Ureter (tissue), 1 donor: ENCODE measurements around the gene SLIT3. TPM values are rescaled to one million over a fixed set of nuclear protein-coding genes. Genes with fewer than 3 reads are reported as not detected.

Experiments used
- DNase-seq: peaks from one replicate; pipeline ENCODE4 v3.0.0-alpha.2; 2020; ENCODE audit warnings: low spot score
- total RNA-seq: library from RNA; stranded (reverse); gene quantifications from one replicate; pipeline ENCODE4 v1.2.4, GENCODE V29; 2023
- donor health status: DM: yes; HTN: yes; CAD: no.

The SLIT3 gene
- total RNA-seq, 1 donor from 2014 or later: 67.0 TPM

- DNase-seq: no peak
Observed at GRCh38 chr5:169265888-169266287, 35.1 kb downstream of the SLIT3 start.

GRCh38 chr5:169263591-169263990 is 37.3 kb downstream of the SLIT3 start:
- DNase-seq: no peak

GRCh38 chr5:169260896-169261569 is 39.9 kb downstream of the SLIT3 start:
- no peak for DNase-seq

- peak; percentile 12 for DNase-seq
Observed at GRCh38 chr5:169258372-169259000, 42.5 kb downstream of the SLIT3 start.

- DNase-seq: no peak
Observed at GRCh38 chr5:169256191-169256590, 44.7 kb downstream of the SLIT3 start.

- DNase-seq: no peak
Observed at GRCh38 chr5:169253071-169253470, 47.9 kb downstream of the SLIT3 start.

GRCh38 chr5:169251333-169252084 is 49.4 kb downstream of the SLIT3 start:
- DNase-seq: no peak

GRCh38 chr5:169250887-169251286 is 50.1 kb downstream of the SLIT3 start:
- DNase-seq: no peak

- DNase-seq: no peak
Observed at GRCh38 chr5:169248996-169249395, 51.9 kb downstream of the SLIT3 start.

- DNase-seq: no peak
Observed at GRCh38 chr5:169248550-169248949, 52.4 kb downstream of the SLIT3 start.

GRCh38 chr5:169244812-169245211 is 56.1 kb downstream of the SLIT3 start:
- no peak for DNase-seq

GRCh38 chr5:169243651-169244422 is 57.1 kb downstream of the SLIT3 start:
- DNase-seq: no peak

GRCh38 chr5:169242849-169243186 is 58.1 kb downstream of the SLIT3 start:
- DNase-seq: no peak

- DNase-seq: no peak
Observed at GRCh38 chr5:169242175-169242848, 58.6 kb downstream of the SLIT3 start.

GRCh38 chr5:169229342-169229892 is 71.5 kb downstream of the SLIT3 start:
- no peak for DNase-seq

- DNase-seq: no peak
Observed at GRCh38 chr5:169226895-169227294, 74.0 kb downstream of the SLIT3 start.

- DNase-seq: no peak
Observed at GRCh38 chr5:169225830-169226356, 75.0 kb downstream of the SLIT3 start.

GRCh38 chr5:169223595-169223953 is 77.4 kb downstream of the SLIT3 start:
- no peak for DNase-seq

- no peak for DNase-seq
Observed at GRCh38 chr5:169222934-169223594, 77.9 kb downstream of the SLIT3 start.

- no peak for DNase-seq
Observed at GRCh38 chr5:169221519-169221918, 79.4 kb downstream of the SLIT3 start.

- no peak for DNase-seq
Observed at GRCh38 chr5:169219961-169220360, 81.0 kb downstream of the SLIT3 start.
